Endothelial cell of umbilical vein (primary cell): ENCODE measurements around the gene PEX10. TPM values are rescaled to one million over a fixed set of nuclear protein-coding genes. Genes with fewer than 3 reads are reported as not detected.

Source experiments
- BruUV-seq: library from RNA; stranded (reverse); fragments of 400-500 nt; replicated peaks from 2 replicates; lab custom pipeline; 2021; lab: Mats Ljungman, UMichigan
- CTCF ChIA-PET: fragments of 300-600, 350-600 bp; sonication (Branson Sonifier 250); formaldehyde crosslinking; loops from one replicate; lab custom pipeline; 2021; ENCODE audit warnings: antibody characterized with exemption, inconsistent platforms; lab: Charles Lee
- POLR2A ChIA-PET: fragments of 300-600, 350-600 bp; sonication (Branson Sonifier 250); formaldehyde crosslinking; loops from one replicate; lab custom pipeline; 2021; ENCODE audit warnings: antibody characterized with exemption, inconsistent platforms; lab: Charles Lee
- DNase-seq: peaks from one replicate; pipeline ENCODE4 v3.0.0-alpha.2; 2011; ENCODE audit warnings: low read depth, low spot score
- FAIRE-seq: peaks from 2 replicates; lab custom pipeline; 2011; peaks lifted over from hg19 to GRCh38; lab: Jason Lieb, UNC
- H2AFZ ChIP-seq: 2 replicates; pipeline ENCODE4 v1.6.0; 2012; ENCODE audit warnings: low read depth, low read length, control low read depth, inconsistent platforms
- H3K27ac ChIP-seq: 2 replicates; pipeline ENCODE4 v1.5.1; 2011; ENCODE audit warnings: low read depth, mild to moderate bottlenecking, control low read depth, low read length, moderate library complexity; ENCODE audit not compliant: insufficient read depth
- H3K27me3 ChIP-seq, 2 experiments: 2 replicates each; pipeline versions ENCODE4 v1.6.0 to v1.6.1; 2011; ENCODE audit warnings: low read length in 2 of 2, mixed read lengths in 1 of 2; ENCODE audit not compliant: control insufficient read depth in 2 of 2, insufficient read depth in 2 of 2
- H3K36me3 ChIP-seq, 2 experiments: 2 replicates in 1 of 2; 3 replicates in 1 of 2; pipeline ENCODE4 v1.5.1; 2011; ENCODE audit warnings: low read length in 2 of 2, mild to moderate bottlenecking in 1 of 2, moderate library complexity in 1 of 2; ENCODE audit not compliant: control insufficient read depth in 2 of 2, insufficient read depth in 2 of 2; ENCODE audit errors: extremely low read depth in 1 of 2
- H3K4me1 ChIP-seq: 3 replicates; pipeline ENCODE4 v1.5.1; 2011; ENCODE audit warnings: mild to moderate bottlenecking, low read length; ENCODE audit not compliant: control insufficient read depth, insufficient read depth; ENCODE audit errors: extremely low read depth
- H3K4me2 ChIP-seq: 2 replicates; pipeline ENCODE4 v1.6.1; 2011; ENCODE audit warnings: low read length, control low read depth, mixed read lengths; ENCODE audit not compliant: insufficient read depth
- H3K4me3 ChIP-seq, 3 experiments: fragments of 200-600 bp in 1 of 3; sonication (generic), shearing (Covaris generic) in 1 of 3; replicated peaks in 1 of 3; 2 replicates each; pipeline ENCODE4 v1.5.1; 2011 to 2016; ENCODE audit warnings: control low read depth in 3 of 3, low read length in 3 of 3, mild to moderate bottlenecking in 2 of 3, inconsistent platforms in 1 of 3, low read depth in 1 of 3, moderate library complexity in 1 of 3; ENCODE audit not compliant: insufficient read depth in 1 of 3
- H3K79me2 ChIP-seq: 2 replicates; pipeline ENCODE4 v1.6.0; 2012; ENCODE audit warnings: low read length, inconsistent platforms; ENCODE audit not compliant: control insufficient read depth, insufficient read depth
- H3K9ac ChIP-seq: replicated peaks from 2 replicates; pipeline ENCODE3; 2011; ENCODE audit warnings: low read length, control low read depth; ENCODE audit not compliant: insufficient read depth; ENCODE audit errors: extremely low read depth
- H3K9me1 ChIP-seq: replicated peaks from 3 replicates; pipeline ENCODE4 v1.6.0; 2011; ENCODE audit warnings: mild to moderate bottlenecking, low read length; ENCODE audit not compliant: control insufficient read depth, insufficient read depth; ENCODE audit errors: extremely low read depth
- H3K9me3 ChIP-seq: replicated peaks from 2 replicates; pipeline ENCODE4 v1.5.1; 2012; ENCODE audit warnings: low read length, inconsistent platforms; ENCODE audit not compliant: control insufficient read depth, insufficient read depth
- H4K20me1 ChIP-seq: replicated peaks from 2 replicates; pipeline ENCODE3; 2011; ENCODE audit warnings: mild to moderate bottlenecking, low read length; ENCODE audit not compliant: control insufficient read depth, insufficient read depth; ENCODE audit errors: extremely low read depth
- CTCF ChIP-seq, 2 donors: IDR thresholded peaks; 1 replicate in 1 of 2; 2 replicates in 1 of 2; pipeline ENCODE4 v1.5.1; 2011; ENCODE audit warnings: low read length in 2 of 2, mild to moderate bottlenecking in 2 of 2, moderate library complexity in 2 of 2, control low read depth in 1 of 2, inconsistent platforms in 1 of 2, low read depth in 1 of 2; ENCODE audit not compliant: insufficient read depth in 1 of 2; ENCODE audit errors: extremely low read depth in 1 of 2
- EZH2 ChIP-seq: IDR thresholded peaks from 2 replicates; pipeline ENCODE4 v1.6.1; 2012; ENCODE audit warnings: borderline replicate concordance, low read depth, mild to moderate bottlenecking, moderate library complexity, low read length, inconsistent platforms; ENCODE audit not compliant: severe bottlenecking
- FOS ChIP-seq: IDR thresholded peaks from 2 replicates; pipeline ENCODE4 v1.6.1; 2011; ENCODE audit warnings: mild to moderate bottlenecking, low read length, moderate library complexity, borderline replicate concordance; ENCODE audit not compliant: insufficient read depth
- GATA2 ChIP-seq: IDR thresholded peaks from 2 replicates; pipeline ENCODE4 v1.7.0; 2011; ENCODE audit warnings: low read depth, mild to moderate bottlenecking, moderate library complexity, mixed read lengths, low read length; ENCODE audit not compliant: insufficient read length, insufficient read depth
- JUN ChIP-seq: IDR thresholded peaks from 2 replicates; pipeline ENCODE4 v1.6.1; 2011; ENCODE audit warnings: borderline replicate concordance, low read depth; ENCODE audit not compliant: insufficient read length, insufficient read depth
- MAX ChIP-seq: IDR thresholded peaks from 2 replicates; pipeline ENCODE4 v1.6.1; 2011; ENCODE audit not compliant: insufficient read depth, insufficient read length
- MYC ChIP-seq: IDR thresholded peaks from one replicate; pipeline ENCODE4 v1.6.1; 2011; ENCODE audit warnings: mild to moderate bottlenecking, low read depth, low read length
- POLR2A ChIP-seq: IDR thresholded peaks from 2 replicates; pipeline ENCODE4 v1.6.1; 2012; ENCODE audit warnings: low read depth, mild to moderate bottlenecking, control low read depth, low read length
- dilution Hi-C: fragments of 300-500 bp; cut with MboI; formaldehyde crosslinking; loops from one replicate; pipeline ENCODE4 v1.15.0; 2019; ENCODE audit warnings: low sequenced_read_pairs; ENCODE audit not compliant: extremely low pct_ligation_motif_present
- intact Hi-C: fragments of 100-400 bp; cut with micrococcal nuclease; formaldehyde crosslinking; loops from one replicate; pipeline ENCODE4 v1.10.0; 2022
- polyA plus RNA-seq, 4 experiments: library from polyadenylated mRNA; depleted of rRNA in 3 of 4; stranded (reverse) in 3 of 4; unstranded in 1 of 4; fragments of >200 nt; gene quantifications; 2 replicates each; pipeline versions ENCODE4 v1.2.1 to v1.2.3, GENCODE V29; 2011 to 2012; ENCODE audit warnings: missing spikeins in 1 of 4
- total RNA-seq: library from RNA; stranded (reverse); gene quantifications from 2 replicates; pipeline ENCODE4 v1.2.3, GENCODE V29; 2021

The PEX10 gene
- total and polyA plus RNA-seq, 2 donors (not counting 3 experiments of a cell fraction or from before 2014, with no cell fraction given) = 25.1 to 26.7 TPM

- intact Hi-C loops (no loop called here), dilution Hi-C loops (no loop called here)
- no peaks in the 10 kb centered on the region for H3K27me3 ChIP-seq
- no peak overlapping the region for H3K27ac ChIP-seq
- DNase-seq (no peak), FAIRE-seq (no peak)
- no peak overlapping the region for H3K9ac ChIP-seq
- H3K4me1 ChIP-seq = no peaks in the 10 kb centered on the region
- BruUV-seq = no TSS peak
- H3K4me2 ChIP-seq = no peak overlapping the region
- H3K9me1 ChIP-seq = no peaks in the 10 kb centered on the region
- H2AFZ ChIP-seq = no peak overlapping the region
- TF ChIP-seq EZH2 (no peak), MAX (no peak), MYC (no peak), CTCF (IDR thresholded peaks at IDR 0.05; ENCODE audit: extremely low read depth in 1 of 2, insufficient read depth in 1 of 2, low read depth in 1 of 2, low read length in 2 of 2) (no peak), JUN (no peak), FOS (no peak), GATA2 (no peak), POLR2A (no peak)
- H3K36me3 ChIP-seq = no peaks in the 10 kb centered on the region
- CTCF ChIA-PET = interaction anchor here (0.6 to 1.8 kb wide), 2 partner anchors 28 to 87 kb away, joined by 3 to 5 read pairs; no protein-coding TSS in a partner anchor
- no peaks in the 10 kb centered on the region for H3K79me2 ChIP-seq
- H4K20me1 ChIP-seq = no peaks in the 10 kb centered on the region
- H3K9me3 ChIP-seq = no peaks in the 10 kb centered on the region
- POLR2A ChIA-PET = no interaction called here
- no peak overlapping the region for H3K4me3 ChIP-seq
These were observed 47.8 kb upstream of the PEX10 start for GRCh38 chr1:2460203-2460602.
